IPS-18a (cell line): ENCODE measurements around the gene SPCS2.
"Not testable (repeated sequence)": the region's sequence is repeated elsewhere in the genome, so short reads cannot be mapped to it uniquely, and the experiment has no call there.

Experiments
- H3K27ac ChIP-seq: one replicate; pipeline ENCODE4 v1.5.1; 2013; ENCODE audit warnings: low read length
- H3K27me3 ChIP-seq: one replicate; pipeline ENCODE4 v1.6.1; 2013; ENCODE audit warnings: mild to moderate bottlenecking, low read length; ENCODE audit not compliant: control insufficient read depth, insufficient read depth
- H3K36me3 ChIP-seq: one replicate; pipeline ENCODE4 v1.6.1; 2013; ENCODE audit warnings: low read depth, low read length; ENCODE audit not compliant: control insufficient read depth
- H3K4me1 ChIP-seq: one replicate; pipeline ENCODE4 v1.6.1; 2013; ENCODE audit warnings: low read depth, low read length; ENCODE audit not compliant: control insufficient read depth
- H3K4me3 ChIP-seq: one replicate; pipeline ENCODE4 v1.5.1; 2013; ENCODE audit warnings: low read length
- H3K9ac ChIP-seq: one replicate; pipeline ENCODE4 v1.6.1; 2013; ENCODE audit warnings: mild to moderate bottlenecking, low read length, moderate library complexity
- H3K9me3 ChIP-seq: one replicate; pipeline ENCODE4 v1.6.1; 2013; ENCODE audit warnings: low read depth, low read length; ENCODE audit not compliant: control insufficient read depth

SPCS2 gene

DNA sequence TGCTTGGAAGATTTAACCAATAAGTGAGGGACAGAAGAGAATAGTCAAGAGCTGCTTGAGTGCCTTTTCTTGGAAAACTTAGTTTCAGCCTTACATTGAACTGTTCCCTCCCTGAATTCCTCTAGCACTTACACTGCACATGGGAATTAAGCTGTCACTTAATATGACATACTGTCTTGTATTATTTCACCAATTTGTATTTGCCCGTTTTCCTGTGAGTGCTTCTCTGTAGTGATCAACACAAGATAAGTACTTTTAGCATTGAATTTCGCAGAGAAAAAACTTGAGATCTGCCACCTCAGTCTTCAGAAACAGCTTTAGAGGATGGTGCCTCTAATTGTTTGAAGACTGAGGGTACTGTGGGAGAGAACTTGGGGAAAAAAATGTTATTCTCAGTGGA is 3.7 kb downstream of the SPCS2 start:
- Histone ChIP-seq H3K27ac (no peak overlapping the region), H3K36me3 (peaks cover 6% of the 10 kb centered on the region), H3K4me1 (peaks cover 7% of the 10 kb centered on the region), H3K4me3 (no peak overlapping the region), H3K27me3 (no peaks in the 10 kb centered on the region), H3K9ac (no peak overlapping the region), H3K9me3 (no peaks in the 10 kb centered on the region)

GRCh38 chr11:74953451-74953850 is 4.4 kb downstream of the SPCS2 start:
- no peak overlapping the region for H3K9ac ChIP-seq
- no peak overlapping the region for H3K27ac ChIP-seq
- H3K27me3 ChIP-seq, result no peaks in the 10 kb centered on the region
- peaks cover 6% of the 10 kb centered on the region for H3K36me3 ChIP-seq
- no peak overlapping the region for H3K4me3 ChIP-seq
- H3K9me3 ChIP-seq, result no peaks in the 10 kb centered on the region
- peaks cover 2% of the 10 kb centered on the region for H3K4me1 ChIP-seq

- H3K4me1 ChIP-seq, result no peaks in the 10 kb centered on the region
Observed at GRCh38 chr11:74954199-74954598, 5.1 kb downstream of the SPCS2 start.

DNA sequence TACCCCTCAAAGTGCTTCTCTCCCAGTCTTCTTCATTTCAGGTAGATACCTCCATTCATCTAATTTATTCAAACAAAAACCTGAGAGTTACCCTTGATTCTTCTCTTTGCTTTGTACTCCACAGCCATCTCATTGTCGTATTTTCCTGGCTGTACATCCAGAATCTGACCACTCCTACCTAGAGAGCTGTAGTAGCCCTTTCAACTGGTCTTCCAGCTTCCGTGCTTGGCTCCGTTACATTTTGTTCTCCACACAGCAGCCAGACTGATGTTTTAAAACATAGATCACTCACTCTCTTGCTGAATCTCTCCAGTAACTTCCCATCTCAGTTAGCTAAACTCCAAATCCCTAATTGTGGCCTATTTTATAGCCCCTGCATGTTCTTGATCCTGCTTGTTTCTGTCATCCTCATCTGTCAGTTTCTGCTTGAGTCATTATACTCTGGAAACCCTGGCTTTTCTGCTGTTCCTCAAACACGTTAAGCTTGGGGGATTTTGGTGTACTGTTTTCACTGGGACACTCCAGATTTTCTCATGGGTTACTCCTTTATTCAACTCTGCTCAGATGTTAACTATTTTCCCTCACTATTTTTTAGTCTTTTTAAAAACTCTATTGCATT is 7.4 kb downstream of the SPCS2 start:
- H3K4me1 ChIP-seq, result no peaks in the 10 kb centered on the region
- H3K9ac ChIP-seq, result no peak overlapping the region
- peaks cover 4% of the 10 kb centered on the region for H3K36me3 ChIP-seq
- H3K4me3 ChIP-seq, result no peak overlapping the region
- H3K27me3 ChIP-seq, result no peaks in the 10 kb centered on the region
- H3K27ac ChIP-seq, result no peak overlapping the region
- no peaks in the 10 kb centered on the region for H3K9me3 ChIP-seq

More at GRCh38 chr11:74954199-74954598, 5.1 kb downstream of the SPCS2 start:
- no peak overlapping the region for H3K9ac ChIP-seq
- peaks cover 10% of the 10 kb centered on the region for H3K36me3 ChIP-seq
- no peak overlapping the region for H3K27ac ChIP-seq
- no peaks in the 10 kb centered on the region for H3K27me3 ChIP-seq
- H3K4me3 ChIP-seq, result no peak overlapping the region
- no peaks in the 10 kb centered on the region for H3K9me3 ChIP-seq

GRCh38 chr11:74957937-74958629 is 9.0 kb downstream of the SPCS2 start:
- H3K27ac ChIP-seq, result no peak overlapping the region
- H3K36me3 ChIP-seq, result peaks cover 9% of the 10 kb centered on the region
- H3K27me3 ChIP-seq, result no peaks in the 10 kb centered on the region
- no peak overlapping the region for H3K9ac ChIP-seq
- no peaks in the 10 kb centered on the region for H3K9me3 ChIP-seq
- H3K4me1 ChIP-seq, result no peaks in the 10 kb centered on the region
- H3K4me3 ChIP-seq, result no peak overlapping the region

GRCh38 chr11:74960128-74960527 is 11.1 kb downstream of the SPCS2 start:
- H3K4me1 ChIP-seq, H3K4me3 ChIP-seq, H3K27me3 ChIP-seq, H3K9ac ChIP-seq, H3K9me3 ChIP-seq, H3K27ac ChIP-seq: not testable (repeated sequence)
- H3K36me3 ChIP-seq, result peaks cover 17% of the 10 kb centered on the region

- no peak overlapping the region for H3K4me3 ChIP-seq
- no peaks in the 10 kb centered on the region for H3K27me3 ChIP-seq
- H3K9ac ChIP-seq, result no peak overlapping the region
- no peaks in the 10 kb centered on the region for H3K9me3 ChIP-seq
- H3K27ac ChIP-seq, result no peak overlapping the region
- H3K36me3 ChIP-seq, result peaks cover 35% of the 10 kb centered on the region
- H3K4me1 ChIP-seq, result no peaks in the 10 kb centered on the region
Observed at GRCh38 chr11:74966651-74967050, 17.6 kb downstream of the SPCS2 start.

DNA sequence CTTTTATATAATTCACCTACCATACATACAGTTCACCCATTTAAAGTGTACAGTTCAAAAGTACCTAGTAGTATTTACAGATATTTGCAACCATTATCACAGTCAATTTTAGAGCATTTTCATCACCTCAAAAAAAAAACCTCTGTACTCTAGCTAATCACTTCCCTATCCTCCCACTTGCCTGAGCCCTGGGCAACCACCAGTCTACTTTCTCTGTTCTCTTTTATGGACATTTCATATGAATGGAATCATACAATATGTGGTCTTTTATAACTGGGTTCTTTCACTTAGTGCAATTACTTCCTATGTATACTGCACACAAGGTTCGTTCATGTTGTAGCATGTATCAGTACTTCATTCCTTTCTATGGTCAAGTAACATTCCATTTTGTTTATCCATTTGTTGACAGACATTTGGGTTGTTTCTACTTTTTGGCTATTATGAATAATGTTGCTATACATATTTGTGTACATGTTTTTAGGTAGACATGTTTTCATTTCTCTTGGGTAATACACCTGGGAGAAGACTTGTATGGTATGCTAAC is 21.9 kb downstream of the SPCS2 start:
- H3K9ac ChIP-seq, result no peak overlapping the region
- peaks cover 43% of the 10 kb centered on the region for H3K36me3 ChIP-seq
- H3K9me3 ChIP-seq, result no peaks in the 10 kb centered on the region
- H3K27ac ChIP-seq, result no peak overlapping the region
- no peak overlapping the region for H3K4me3 ChIP-seq
- no peaks in the 10 kb centered on the region for H3K27me3 ChIP-seq
- H3K4me1 ChIP-seq, result no peaks in the 10 kb centered on the region

DNA sequence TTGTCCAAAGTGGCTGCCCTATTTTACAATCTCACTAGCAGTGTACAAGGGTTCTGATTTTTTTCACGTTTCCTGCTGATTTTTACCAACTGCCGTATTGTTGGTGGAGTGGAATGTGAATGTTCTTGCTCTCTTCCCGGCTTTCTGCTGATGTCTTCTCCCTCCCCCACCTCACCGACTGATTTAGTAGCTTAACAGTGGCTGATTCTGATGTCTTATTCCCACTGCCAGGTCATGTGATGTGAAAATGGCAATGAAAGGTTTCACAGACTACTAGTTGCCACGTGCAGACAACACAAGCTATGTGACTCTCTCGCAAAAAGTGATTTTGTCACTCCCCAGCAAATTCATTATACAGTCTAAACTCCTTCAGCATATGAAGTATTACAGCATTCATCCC is 22.4 kb downstream of the SPCS2 start:
- Histone ChIP-seq H3K36me3 (peaks cover 48% of the 10 kb centered on the region), H3K9ac (no peak overlapping the region), H3K4me1 (no peaks in the 10 kb centered on the region)

DNA sequence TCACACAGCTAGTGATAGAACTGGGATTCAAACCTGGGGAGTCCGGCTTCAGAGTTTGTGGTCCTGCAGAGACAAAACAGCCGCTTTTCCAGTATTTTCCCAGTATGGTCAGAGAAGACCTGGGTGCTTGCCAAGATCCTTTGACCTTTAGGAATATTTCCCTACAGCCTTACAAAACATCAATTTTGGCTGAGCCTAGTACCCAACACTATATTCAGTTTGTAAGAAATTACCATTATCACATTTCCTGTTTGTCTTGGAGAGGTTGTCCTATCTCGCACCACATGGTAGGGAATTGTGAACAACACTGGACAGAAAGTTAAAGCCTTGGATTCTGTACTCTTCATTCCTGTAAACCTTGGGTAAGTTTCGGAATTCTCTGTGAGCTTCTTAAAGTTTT is 29.0 kb downstream of the SPCS2 start:
- H3K27ac ChIP-seq, result no peak overlapping the region
- H3K4me1 ChIP-seq, result no peaks in the 10 kb centered on the region
- no peaks in the 10 kb centered on the region for H3K27me3 ChIP-seq
- H3K9me3 ChIP-seq, result no peaks in the 10 kb centered on the region
- peaks cover 39% of the 10 kb centered on the region for H3K36me3 ChIP-seq
- no peak overlapping the region for H3K4me3 ChIP-seq
- H3K9ac ChIP-seq, result no peak overlapping the region

More for the DNA sequence above, 22.4 kb downstream of the SPCS2 start:
- Histone ChIP-seq H3K9me3 (no peaks in the 10 kb centered on the region), H3K27ac (no peak overlapping the region), H3K27me3 (no peaks in the 10 kb centered on the region), H3K4me3 (no peak overlapping the region)

- Histone ChIP-seq H3K27me3 (no peaks in the 10 kb centered on the region), H3K4me3 (no peak overlapping the region), H3K9me3 (no peaks in the 10 kb centered on the region), H3K4me1 (no peaks in the 10 kb centered on the region), H3K36me3 (peaks cover 19% of the 10 kb centered on the region), H3K27ac (no peak overlapping the region), H3K9ac (no peak overlapping the region)
Observed at GRCh38 chr11:74980634-74981033, 31.6 kb downstream of the SPCS2 start.

DNA sequence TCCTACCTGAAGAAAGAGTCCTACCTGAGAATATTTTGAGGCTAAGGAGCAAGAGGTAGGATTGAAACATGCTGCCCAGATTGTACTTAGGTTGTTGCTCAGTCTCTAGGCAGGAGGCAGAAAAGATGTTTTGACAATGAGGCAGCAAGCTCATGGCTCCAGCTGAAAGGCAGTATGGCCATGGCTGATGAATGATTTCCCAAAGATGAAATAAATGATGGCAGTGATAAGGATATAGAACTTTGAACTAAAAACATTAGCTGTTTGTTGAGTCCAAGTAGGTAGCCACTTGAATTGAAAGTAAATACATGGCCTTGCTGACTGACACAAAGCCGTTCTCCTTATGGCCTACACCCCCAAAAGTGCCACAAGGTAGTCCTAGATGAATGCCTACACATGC is 32.8 kb downstream of the SPCS2 start:
- H3K9ac ChIP-seq, result no peak overlapping the region
- H3K36me3 ChIP-seq, result peaks cover 8% of the 10 kb centered on the region
- H3K4me3 ChIP-seq, result no peak overlapping the region
- H3K27me3 ChIP-seq, result no peaks in the 10 kb centered on the region
- H3K27ac ChIP-seq, result no peak overlapping the region
- no peaks in the 10 kb centered on the region for H3K4me1 ChIP-seq
- no peaks in the 10 kb centered on the region for H3K9me3 ChIP-seq
